CD4-positive, alpha-beta T cell treated with Interleukin-1 beta for 1 hour (primary cell): Measurements from ENCODE around the gene JUND.
A peak's percentile ranks its signal among the peaks of the same experiment; 100 is the strongest.

Experiments used
- DNase-seq, 2 donors: peaks; one replicate each; pipeline ENCODE4 v3.0.0-alpha.2; 2020 to 2022

Gene JUND

GRCh38 chr19:18289471-18290301 is 8.3 kb upstream of the JUND start:
- DNase-seq, result no peak

DNA sequence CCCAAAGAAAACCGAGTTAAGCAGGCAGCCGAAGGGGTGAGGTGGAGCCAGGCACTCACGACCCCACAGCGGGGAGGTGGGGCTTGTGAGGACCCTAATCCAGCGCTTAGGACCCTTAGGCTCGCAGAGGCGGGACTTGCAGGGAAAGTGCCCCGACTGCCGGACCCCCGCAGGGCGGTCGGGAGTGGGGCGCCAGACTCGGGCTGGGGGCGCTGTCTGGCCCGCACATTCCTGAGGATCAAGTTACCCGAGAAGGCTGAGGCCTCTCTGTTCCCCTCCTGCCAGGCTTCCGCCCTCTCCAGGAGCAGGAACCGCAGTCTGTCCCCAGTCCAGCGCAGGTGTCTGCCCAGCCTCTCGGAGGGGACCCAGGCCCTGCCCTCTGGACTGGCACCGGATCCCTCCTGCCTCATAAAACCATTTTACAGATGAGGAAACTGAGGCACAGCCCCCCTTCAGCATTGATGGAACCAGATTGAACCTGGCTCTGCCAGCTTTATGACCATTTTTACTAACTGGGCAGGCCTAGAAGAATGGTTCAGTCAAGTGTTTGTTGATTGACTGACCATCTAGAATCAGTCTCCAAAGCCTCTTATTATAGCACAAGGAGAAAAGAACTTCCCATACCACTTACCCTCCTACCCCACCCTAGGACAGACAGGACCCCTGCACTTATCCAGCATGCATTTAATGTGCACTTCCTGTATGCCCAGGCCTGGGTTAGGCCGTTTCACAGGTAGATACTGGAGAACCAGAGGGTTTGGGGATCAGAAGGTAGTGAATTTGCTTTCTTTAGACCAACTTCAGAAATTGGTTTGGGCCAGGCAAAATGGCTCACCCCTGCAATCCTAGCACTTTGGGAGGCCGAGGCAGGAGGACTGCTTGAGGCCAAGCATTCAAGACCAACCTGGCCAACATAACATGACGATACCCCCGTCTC is 6.7 kb upstream of the JUND start:
- no peak for DNase-seq

GRCh38 chr19:18286973-18287635 is 5.7 kb upstream of the JUND start:
- DNase-seq, result no peak

DNA sequence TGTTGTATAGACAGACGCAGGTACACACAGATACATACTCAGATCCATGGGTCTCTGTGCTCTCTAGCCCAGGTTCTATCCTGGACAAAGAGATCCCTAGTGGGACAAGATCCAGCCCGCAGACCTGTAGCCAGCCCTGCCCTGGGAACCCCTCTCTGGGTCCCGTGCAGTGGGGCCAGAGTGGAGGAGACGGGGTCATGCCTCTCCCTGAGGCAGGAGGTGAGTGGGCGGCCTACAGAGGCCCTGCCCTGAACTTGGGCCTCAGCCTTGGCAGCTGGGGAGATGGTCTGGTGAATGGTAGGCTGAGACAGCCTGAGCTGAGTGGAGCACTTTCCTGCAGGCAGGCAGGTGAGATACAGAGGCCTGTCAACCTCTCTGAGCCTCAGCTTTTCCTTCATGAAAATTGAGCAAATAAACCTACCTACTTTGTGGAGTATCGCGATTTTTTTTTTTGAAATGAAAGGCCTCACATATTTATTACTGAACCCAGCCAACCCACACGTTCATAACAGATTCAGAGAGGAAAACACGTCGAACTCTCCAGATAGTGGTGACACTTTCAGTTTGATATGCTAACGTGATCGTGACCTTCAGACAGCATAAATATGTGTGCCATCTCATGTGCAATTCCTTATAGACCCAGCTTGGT is 3.4 kb upstream of the JUND start:
- DNase-seq, result peak in 1 of 2 donors; percentile 48

GRCh38 chr19:18283338-18283737 is 1.9 kb upstream of the JUND start:
- DNase-seq, result peak in 1 of 2 donors; percentile 21

DNA sequence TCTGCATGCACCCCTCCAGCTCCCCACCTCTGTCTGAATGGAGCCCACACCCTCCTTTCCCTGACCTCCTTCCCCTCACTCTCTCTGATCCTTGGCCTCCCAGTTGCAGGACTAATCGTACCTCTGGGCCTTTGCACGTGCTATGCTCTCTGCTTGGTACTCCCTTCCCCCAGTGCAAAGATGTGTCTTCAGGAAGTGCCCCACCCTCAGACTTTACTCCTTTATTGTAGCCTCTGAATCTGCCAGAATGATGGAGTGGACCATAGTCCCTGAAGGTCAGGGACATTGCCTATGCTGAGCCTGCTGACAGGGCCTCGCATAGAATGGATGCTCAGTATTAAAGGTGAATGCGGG is 1.3 kb upstream of the JUND start:
- peak; percentile 48 to 51 for DNase-seq

DNA sequence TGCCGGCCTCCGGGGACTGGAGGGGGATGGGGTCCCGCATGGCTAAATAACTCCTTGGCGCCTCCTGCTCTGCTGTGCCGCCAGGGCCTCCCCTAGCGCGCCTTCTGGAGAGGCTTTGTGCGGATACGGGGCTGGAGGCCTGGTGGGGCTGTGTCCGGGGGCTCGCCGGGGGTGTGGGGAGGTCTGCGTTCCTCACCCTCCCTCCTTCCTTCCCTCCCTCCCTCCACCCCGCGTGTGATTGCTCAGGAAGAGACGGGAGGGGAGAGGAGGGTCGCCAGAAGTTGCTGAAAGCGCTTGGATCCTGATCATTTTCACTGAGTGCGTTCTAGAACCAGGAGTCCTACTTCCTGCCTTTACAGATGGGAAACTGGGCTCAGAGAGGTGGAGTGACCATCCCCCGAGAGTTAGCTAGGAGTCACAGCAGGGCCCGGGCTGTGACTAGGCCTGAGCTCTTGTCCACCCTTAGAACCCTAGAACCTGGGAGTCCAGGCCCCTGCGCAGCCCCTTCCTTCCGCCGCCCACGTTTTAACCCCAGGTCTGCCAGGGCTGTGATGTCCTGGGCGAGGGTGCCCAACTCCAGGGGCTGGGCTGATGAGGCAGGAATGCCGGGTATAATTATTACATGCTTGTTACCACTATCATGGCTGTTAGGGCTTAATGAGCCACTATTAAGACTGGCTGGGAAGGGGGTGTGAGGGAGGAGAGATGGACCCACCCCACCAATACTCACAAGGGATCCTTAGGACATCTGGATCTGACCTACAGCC is 782 bp upstream of the JUND start:
- no peak for DNase-seq

DNA sequence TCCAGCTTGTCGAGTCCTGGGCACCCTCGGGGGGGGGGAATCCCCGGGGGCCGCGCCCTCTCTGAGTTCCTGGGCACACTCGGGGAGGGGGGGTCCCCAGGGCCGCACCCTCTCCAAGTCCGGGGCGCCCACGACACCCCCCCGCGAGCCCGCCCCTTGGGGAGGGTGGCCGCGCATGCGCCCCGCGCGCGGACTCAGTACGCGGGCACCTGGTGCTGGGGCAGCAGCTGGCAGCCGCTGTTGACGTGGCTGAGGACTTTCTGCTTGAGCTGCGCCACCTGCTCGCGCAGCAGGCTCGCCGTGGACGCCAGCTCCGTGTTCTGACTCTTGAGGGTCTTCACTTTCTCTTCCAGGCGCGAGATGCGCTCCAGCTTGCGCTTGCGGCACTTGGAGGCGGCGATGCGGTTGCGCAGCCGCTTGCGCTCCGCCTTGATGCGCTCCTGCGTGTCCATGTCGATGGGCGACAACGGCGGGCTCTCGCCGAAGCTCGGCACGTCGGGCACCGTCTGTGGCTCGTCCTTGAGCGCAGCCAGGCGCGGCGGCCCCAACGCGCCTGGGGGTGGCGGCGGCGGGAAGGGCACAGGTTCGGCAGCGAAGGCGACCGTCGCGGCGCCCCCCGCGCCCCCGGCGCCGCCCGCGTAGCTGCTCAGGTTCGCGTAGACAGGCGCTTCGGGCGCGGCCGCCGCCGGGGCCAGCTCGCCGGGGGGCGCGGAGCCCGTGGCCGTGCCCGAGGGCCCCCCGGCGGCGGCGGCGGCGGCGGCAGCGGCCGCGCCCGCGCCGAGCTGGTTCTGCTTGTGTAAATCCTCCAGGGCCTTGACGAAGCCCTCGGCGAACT is 958 bp downstream of the JUND start:
- peak; percentile 86 to 89 for DNase-seq

- peak; percentile 93 to 94 for DNase-seq
These were observed 1.7 kb downstream of the JUND start for GRCh38 chr19:18279516-18280246.

- no peak for DNase-seq
These were observed 2.2 kb downstream of the JUND start for GRCh38 chr19:18279266-18279515.

DNA sequence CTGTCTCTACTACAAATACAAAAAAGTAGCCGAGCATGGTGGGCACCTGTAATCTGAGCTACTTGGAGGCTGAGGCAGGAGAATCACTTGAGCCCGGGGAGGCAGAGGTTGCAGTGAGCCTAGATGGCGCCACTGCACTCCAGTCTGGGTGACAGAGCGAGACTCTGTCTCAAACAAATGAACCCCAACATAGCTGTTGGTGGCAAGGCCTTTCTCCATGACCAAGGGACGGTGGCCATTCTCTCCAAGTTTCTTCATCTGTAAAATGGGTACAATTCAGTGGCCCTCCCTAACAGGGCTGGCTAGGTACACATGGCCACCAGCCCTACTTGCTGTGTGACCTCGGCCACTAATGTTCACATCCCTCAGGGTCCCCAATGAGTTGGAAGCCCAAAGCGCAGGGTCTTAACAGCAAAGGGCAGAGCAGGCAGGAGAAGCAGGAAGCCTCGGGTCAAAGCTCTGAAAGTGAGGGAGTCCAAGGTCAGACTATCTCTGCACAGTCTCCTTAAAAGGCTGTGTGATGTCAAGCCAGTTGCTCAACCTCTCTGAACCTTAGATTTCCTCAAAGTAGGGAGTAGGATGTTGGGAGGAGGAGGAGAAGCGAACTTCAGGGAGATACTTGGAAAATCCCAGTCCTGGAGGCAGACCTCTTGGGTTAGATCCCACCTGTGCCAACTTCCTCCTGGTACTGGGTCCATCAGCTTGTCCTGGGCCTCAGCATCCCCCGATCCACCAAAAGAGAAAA is 2.7 kb downstream of the JUND start:
- DNase-seq, result peak; percentile 72 to 75

DNA sequence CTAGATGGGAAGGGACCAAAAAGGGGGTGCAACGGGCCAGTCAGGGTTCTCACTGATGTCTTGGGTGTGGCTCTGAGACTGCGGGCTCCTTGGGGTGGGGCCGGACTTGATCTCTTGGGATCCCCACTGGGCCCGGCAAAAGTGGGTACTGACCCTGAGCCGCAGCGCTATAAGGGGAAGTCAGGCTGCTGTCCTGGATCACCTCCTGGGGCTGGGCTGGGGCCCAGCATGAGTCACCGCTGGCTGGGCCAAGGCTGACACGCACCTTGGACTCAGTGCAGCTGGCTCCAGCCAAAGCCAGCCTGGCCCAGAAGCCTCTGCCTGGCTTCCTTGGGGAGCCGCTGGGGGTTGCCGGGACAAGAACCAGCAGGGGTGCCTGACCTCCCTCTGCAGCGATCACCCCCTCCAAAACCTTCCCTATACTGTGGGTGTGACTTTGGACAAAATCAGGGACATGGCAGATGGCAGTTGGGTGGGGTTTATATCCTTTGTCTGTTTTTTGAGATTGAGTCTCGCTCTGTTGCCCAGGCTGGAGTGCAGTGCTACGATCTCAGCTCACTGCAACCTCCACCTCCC is 6.6 kb downstream of the JUND start:
- DNase-seq, result peak; percentile 55 to 78

- peak; percentile 67 to 69 for DNase-seq
These were observed 7.1 kb downstream of the JUND start, which contains the start of gene IQCN for GRCh38 chr19:18274219-18274780. IQCN (minus strand) TSS chr19:18274452; CDS start chr19:18269478, 4,974 bp downstream.

DNA sequence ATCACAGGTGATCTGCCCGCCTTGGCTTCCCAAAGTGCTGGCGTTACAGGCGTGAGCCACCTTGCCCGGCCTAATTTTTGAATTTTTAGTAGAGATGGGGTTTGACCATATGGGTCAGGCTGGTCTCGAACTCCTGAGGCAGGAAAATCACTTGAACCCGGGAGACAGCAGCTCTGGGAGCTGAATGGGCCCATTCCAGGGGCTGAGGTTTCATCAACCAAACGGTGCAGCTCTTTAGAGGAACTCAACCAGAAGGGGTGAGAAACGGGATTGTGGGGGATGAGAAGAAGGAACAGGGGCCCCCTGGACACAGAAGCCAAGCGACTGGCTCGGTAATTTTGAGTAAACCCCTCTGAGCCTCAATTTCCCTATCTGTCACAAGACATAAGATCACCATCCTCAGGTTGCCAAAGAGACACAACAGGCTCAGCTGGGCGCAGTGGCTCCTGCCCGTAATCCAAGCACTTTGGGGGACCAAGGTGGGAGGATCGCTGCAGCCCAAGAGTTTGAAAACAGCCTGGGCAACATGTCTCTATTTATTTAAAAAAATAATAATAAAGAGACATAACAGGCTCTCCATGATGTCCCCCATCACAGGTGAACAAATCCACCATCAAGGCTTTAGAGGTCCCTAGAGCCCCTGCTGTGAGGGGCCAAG is 7.7 kb downstream of the JUND start:
- DNase-seq, result peak; percentile 28 to 49

DNA sequence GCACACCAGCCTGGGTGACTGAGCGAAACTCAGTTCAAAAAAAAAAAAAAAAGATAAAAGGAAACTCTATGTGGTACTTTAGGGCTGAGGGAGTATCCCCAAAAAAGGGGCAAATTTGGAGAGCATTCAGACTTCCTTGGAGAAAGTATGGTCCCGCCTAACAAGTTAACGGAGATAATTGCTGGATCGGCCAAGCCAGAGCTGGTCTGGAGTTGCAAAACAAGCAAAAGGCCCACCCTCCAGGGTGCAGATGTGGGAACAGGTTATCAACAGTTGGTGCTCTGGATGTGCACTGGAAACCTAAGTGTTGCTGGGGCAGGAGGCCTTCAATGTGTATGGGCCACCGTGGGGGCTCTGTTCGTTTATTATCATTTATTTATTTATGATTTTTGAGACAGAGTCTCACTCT is 10.0 kb downstream of the JUND start:
- DNase-seq, result peak; percentile 22 to 49

- DNase-seq, result peak in 1 of 2 donors; percentile 22
These were observed 11.1 kb downstream of the JUND start for GRCh38 chr19:18270326-18270725.

GRCh38 chr19:18269070-18269723 is 12.2 kb downstream of the JUND start:
- peak in 1 of 2 donors; percentile 4 for DNase-seq
